DMS79 treated with DMSO at 0.1 percent for 48 hours (cell line): ENCODE measurements around the gene SLC13A1.

Experiments used
- DNase-seq: peaks from one replicate; lab custom pipeline; 2025; lab: John Stamatoyannopoulos, UW

The SLC13A1 gene

DNA sequence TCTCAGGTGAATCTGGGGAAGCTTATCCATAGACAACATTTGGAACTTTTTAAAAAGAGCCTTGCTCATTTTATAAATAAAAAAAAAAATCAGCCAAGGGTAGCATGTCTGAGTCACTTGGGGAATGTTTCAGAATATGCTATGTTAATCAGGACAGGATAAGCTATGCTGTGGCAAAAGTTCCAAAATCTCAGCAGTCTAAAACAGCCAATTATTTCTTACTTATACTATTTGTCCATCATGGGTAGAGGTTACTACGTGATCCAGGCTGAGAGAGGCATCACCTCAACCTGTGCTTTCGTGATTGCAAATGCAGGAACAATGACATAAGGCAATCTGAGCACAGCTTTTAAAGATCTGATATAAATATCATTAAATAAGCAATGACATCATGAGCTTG lies 6.5 kb downstream of the SLC13A1 start:
- no peak for DNase-seq

DNA sequence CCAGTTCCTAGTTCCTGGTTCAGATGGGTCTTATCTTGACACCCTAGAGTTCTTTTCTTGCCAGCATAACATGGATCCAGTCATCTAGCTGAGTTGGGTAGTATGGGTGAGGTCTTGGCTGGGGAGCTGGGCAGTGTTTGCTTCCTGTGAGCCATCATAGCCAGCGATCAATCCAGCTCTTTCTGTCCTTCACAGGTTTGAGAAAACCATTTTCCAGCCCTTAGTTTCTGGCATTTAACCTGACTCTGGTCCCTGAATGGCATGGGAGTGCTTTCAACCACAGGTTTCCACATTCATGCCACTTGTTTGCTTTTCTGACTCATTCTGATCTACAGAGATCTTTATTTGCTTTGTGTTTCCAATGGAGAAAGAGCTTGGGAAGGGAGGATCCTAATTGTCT lies 8.6 kb downstream of the SLC13A1 start:
- no peak for DNase-seq

DNA sequence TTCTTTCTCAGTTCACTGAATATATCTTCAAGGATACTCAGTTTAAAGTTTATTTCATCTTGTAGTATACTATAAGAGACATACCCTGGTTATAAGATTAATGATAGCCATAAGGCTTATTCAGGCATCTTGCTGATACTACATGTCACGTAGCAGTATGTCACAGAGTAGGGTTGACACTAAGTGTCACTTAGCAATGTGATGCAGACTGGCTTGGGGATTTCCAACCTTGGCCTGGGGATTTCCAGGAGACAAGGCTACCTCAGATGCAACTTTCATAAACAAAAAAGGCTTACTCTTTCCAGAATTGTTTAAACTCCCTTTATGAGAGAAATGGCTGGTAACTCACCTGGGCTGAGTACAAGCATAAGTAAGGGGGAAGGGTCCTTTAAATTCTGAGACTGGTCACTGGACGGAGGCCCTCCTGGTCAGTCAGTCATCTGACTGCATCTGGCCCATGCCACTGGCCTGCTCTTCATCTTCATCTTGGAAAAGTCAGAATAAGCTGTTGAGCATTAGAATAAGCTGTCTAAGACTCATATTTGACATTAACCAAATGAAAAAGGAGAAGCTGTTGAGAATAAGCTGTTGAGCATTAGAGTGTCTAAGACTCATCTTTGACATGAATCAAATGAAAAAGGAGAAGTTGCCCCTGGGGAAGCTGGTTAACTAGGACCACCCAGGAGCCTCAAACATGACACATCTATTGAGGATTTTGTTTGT lies 9.5 kb downstream of the SLC13A1 start:
- no peak for DNase-seq

DNA sequence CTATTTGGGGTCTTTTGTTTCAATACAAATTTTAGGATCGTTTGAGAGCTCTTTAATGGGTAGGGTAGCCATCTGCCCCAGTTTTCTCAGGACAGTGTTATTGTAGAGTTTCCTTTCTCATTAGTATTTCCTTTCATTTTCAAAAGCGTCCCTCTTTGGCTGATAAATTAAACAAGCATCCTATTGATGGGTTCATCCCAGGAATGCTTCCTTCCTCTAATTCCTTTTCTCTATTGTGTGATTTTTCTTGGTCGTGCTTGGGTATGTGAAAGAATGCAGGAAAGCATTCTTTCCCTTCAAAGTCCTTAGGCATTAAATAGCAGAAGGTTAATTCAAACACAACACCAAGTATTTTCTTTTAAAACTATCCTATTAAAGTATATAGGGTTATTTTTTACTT lies 14.0 kb downstream of the SLC13A1 start:
- no peak for DNase-seq

DNA sequence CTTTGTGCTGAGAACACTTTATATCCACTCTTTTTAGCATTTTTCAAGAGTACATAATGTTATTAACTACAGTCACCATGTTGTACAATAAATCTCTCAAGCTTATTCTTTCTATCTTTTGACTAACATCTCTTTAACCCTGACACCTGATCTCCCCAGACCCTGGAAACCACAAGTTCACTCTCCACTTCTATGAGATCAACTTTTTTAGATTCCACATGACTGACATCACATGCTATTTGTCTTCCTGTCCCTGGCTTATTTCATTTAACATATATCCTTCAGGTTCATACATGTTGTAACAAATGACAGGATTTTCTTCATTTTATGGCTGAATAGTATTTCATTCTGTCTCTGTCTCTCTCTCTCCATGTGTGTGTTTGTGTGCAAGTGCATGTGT lies 15.5 kb downstream of the SLC13A1 start:
- DNase-seq, result no peak

DNA sequence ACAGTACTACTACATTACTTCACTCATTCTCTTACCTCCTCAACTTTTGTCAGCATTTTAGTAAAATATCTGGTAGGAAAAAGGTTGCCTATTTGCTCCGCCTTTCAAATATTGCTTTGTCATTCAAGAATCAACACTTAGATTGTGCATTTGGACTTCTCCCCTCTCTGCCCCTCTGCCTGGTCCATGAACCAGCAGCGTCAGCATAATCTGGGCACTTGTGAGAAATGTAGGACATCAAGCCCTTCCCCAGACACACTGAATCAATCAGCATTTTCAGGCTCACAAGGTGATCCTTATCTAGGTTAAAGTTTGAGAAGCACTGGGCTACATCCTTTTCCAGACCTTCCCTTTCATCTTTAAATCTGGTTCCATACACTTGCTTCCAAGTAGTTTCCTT lies 16.3 kb downstream of the SLC13A1 start:
- no peak for DNase-seq

DNA sequence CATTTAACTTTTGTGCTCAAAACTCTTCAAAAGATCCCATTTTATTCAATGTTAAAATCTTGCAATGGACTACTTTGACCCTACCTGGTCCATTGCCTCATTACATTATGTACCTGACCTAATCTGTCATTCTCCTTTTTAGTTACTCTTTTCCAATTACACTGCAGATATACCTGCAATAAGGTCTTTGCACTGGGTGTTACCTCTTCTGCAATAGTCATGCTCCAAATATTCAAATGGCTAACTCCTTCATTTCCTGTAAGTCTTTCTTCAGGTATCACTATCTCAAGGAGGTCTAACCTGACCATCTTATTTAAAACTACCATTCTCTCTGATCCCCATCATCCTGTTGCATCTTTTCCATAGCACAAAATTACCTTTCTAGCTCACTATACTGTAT lies 22.3 kb downstream of the SLC13A1 start:
- no peak for DNase-seq

DNA sequence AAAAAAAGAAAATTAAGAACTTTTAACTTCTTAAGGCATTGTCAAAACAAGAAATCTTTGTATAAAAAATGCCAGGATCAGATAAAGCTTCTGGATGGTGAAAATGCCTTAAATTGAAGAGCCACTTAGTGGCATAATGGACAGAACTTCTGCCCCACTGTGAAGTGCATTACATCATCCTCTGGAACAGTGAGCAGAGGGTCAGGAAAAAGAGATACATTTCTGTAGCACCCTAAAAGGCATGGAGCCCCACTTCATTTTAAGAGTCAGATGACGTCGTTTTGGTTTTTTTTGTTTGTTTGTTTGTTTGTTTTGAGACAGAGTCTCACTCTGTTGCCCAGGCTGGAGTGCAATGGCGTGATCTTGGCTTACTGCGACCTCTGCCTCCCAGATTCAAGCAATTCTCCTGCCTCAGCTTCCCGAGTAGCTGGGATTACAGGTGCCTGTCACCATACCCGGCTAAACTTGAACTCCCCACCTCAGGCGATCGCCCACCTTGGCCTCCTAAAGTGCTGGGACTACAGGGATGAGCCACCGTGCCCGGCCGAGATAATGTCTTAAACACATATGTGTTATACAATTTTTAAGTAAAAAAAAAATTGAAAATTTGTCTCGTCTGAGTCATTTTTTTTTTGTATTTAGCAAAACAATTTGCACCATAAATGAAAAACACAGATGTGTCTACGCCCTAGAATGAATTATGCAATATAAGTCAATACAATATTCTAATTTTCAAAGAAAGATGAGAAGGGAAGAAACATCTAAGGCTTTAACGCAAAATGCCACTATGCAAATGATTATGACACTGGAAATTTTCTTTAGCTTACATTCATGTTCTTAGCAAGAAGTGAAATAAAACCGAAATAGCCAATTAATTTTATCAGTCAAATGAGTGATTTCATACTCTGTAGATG lies 29.2 kb downstream of the SLC13A1 start:
- DNase-seq, result no peak

DNA sequence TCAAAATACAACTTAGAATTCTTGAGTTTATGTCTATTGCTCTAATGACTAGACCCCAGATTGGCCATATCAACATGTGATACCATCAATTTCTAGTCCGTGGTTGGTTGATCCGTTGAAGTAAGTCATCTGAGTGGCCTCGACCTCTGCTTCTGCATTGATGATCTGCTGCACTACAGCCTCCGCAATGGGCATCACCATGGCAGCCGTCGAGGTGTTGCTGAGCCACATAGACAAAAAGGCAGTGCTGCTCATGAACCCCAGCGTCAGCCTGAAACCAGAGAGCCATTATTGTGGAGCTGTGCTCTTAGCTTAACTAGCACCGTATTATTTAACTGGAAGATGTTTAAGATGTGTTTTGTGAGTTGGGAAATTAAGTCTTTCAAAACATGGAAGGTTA lies 30.7 kb downstream of the SLC13A1 start:
- no peak for DNase-seq

DNA sequence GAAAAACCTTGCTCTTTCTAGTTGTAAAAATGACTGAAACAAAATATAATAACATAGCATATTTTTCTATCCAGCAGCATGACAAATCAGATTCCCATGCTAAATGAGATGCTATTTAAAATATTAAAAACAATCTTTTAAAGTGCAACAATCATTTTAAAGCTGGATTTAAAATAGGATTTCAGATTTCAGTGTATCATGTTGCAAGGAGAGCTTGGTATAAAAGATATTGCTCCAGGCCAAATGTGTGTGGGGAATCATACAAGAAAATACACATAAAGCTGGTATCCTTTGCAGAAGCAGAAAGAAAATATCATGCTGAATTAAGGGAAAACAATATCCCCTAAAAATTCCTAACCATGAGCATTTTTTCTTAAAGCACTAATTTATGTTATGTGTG lies 42.2 kb downstream of the SLC13A1 start:
- no peak for DNase-seq

DNA sequence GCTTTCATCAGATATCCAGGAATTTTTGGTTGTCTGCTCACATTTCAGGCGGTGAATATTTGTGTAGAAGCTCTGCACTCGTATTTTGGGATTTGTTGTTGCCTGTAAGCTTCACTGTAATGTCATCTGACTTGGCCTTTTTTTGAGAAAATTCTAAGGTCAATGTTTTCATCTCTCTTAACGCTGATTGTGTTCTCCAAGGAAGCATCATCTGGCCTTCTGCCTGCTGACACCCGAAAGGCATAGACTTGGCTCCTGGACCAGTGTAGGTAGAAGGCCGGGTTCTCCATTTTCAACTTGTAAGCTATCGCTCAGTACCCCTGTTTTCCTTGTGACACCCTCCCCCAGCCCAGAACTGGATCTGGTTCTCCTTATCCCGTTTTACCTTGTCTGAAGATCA lies 44.2 kb downstream of the SLC13A1 start:
- DNase-seq, result no peak

DNA sequence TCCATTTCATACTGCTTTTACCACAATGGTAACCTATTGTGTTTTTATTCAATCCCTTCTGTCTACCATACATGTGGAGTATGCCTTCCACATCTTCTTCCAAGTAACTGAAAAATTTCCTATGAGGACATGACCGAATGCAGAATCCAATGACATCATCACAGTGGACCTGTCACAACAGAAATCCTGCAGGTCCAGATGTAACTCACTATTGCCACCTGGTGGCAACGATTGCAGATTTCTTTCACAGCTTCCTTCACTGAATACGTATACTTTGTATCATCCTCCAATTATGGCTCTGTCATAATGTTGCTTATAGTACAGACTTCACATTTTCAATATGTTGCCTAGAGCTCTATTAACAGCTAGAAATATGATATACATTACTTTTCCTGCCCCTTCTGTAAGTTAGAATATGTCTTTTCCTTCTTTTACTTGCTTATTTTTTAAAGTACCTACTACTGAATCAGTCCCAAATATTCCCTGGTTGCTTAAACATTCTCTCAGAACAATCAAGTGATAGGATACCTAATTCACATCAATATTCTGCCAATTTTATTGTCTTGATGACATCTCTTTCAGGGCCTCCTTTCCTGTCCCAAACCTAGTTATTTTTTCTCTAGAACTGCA lies 45.4 kb downstream of the SLC13A1 start:
- DNase-seq, result no peak

DNA sequence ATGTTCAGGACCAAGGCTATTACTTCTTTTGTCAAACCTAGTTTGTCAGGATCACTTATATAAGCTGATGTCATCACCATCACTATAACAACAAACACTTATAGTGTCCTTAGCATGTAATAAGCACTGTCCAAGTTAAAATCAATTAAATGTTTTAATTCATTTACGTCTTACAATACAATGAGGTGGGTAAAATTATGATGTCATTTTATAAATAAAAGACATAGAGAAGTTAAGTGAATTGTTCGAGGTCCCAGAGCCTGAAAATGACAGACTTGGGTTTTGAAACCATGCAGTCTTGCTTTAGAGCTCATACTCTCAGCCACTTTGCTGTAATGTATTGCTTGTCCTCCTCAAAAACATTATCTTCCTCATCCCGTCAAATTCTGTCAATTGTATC lies 48.3 kb downstream of the SLC13A1 start:
- no peak for DNase-seq

DNA sequence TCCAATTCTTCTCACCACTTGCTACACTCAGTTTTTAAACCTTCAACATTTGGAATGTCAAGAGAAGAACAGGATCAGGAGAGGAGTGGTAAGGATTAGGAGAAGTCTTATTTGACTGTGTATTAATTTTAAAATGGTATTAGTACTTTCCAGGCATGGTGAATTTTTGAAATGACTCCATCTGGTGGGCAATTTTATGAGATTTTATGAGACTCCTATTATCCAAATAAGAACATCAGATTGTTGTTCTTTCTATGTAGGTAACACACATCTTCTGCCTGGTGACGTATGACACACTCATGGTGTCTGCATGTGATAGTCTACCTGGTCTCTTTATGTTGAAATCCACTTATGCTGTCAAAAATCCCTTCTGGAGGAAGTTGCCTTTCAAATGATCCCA lies 51.0 kb downstream of the SLC13A1 start:
- no peak for DNase-seq

DNA sequence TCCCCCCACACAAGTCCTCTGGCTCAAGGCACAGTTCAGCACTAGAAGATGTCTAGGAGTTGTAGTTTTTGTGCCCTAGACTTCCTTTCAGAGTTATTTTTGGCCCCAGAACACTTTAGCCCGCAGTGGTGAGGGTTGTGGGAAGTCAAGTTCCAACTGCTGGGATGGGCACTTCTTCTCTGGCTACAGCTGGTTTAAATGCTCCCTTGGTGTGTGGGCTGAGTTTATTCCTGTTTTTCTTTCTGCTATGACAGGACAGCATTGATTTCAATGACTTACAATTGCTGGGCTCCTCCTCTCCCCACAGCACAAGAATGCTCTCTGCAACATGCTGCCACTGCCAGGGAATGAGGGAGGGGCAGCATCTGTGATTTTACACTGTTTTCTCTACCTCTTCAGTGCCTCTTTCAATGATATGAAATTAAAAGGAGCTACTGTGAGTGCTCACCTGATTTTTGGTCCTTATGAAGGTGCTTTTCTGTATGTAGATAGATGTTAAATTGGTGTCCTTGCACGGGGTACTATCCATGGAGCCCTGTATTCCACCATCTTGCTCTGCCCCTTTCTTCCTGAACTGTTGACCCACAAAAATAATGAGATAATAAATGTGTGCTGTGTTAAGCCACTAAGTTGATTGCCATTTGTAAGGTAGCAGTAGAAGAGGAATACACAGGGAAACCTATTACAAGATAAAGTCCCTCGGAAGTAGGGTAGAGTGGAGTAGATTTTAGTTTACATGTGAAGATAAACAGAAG lies 56.3 kb downstream of the SLC13A1 start:
- DNase-seq, result no peak

DNA sequence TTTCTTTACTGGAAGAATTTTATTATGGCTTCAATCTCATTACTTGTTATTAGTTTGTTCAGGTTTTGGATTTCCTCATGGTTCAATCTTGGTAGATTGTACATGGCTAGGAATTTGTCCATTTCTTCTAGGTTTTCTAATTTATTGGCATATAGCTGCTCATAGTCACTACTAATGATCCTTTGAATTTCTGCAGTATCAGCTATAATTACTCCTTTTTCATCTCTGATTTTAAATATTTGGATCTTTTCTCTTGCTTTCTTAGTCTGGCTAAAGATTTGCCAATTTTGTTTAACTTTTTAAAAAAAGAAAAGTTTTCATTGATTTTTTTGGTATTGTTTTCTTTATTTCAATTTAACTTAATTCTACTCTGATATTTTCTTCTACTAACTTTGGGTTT lies 59.2 kb downstream of the SLC13A1 start:
- no peak for DNase-seq

DNA sequence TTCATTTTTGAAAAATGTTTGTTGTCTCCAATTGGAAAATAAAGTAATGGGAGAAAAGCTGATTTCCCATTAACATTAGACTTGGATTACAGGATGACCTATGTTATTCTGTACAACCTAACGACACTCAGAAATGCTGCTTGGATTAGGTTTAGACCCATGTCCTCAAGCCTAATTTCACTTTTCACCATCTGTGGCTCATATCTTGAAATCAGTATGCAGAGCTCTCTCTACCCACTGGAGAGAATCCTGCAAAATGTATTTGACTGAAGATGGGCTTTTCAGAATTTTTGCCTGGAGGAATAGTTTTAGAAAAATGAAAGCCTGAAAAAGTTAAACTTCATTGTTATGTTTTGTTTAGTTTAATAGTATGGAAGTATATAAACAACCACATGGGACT lies 63.8 kb downstream of the SLC13A1 start:
- no peak for DNase-seq

DNA sequence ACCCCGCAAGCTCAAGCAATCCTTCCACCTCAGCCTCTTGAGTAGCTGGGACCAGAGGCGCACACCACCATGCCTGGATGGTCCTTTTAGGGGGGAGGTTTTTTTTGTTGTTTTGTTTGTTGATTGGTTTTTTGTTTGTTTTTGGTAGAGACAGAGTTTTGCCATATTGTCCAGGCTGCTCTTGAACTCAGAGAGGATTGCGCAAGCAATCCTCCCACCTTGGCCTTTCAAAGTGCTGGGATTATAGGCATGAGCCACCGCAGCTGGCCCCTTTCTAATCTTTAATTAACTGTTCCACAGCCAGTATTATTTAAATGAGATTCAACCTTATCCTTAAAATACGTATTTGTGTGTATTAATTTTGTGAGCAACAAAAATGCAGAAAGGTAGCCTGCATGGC lies 65.8 kb downstream of the SLC13A1 start:
- DNase-seq, result no peak

DNA sequence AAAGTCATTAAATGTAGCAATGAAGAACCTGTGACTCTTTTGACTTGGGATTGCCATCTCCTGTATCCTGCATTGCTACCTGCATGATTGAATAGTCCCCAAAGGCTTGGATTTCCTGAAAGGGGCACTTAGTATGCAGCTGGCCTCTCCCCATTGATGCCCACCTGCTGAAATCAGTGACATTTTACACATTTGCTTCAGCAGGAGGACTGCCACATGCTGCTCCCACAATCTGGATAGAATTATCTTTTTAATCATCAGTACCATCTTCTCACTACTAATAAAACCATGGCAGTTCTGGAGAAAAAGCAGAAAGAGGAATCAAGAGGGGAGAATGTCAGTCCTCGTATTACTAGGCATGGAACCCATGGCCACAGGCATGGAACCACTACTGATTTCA lies 67.8 kb downstream of the SLC13A1 start:
- DNase-seq, result no peak

DNA sequence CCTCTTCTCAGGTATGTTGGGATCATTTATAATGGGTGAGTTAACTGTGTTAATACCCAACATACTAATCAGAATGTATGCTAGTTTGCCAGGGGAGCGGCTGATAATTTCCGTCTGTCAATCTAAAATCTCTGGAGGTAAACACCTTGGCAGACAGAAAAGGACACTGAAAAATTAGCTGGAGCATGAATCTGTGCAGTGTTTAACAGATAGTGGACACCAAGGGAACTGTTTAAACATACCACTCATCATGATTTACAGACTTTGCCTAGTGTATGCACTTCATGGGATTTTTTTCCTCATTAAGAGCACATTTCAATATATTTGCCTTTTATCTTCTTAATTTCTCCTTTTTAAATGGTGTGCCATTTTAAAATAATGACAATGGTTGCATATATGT lies 68.2 kb downstream of the SLC13A1 start:
- no peak for DNase-seq

DNA sequence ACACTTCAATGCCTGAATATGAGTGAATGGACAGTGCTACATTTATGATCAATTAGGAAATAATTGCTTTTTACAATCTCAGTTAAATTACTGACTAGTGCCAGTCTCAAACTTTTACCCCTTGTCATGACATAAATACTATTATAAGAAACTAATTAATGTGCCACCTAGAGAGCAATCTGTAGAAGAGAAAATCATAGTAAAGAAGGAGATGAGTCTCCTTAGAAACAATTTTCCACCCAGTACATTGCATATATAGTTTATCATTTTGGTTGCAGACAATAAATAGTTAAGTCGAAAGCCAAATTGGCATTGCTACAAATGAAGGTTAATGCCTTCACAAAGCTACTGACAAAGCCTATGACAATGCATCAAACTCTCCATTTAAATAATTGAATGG lies 68.6 kb downstream of the SLC13A1 start:
- no peak for DNase-seq

DNA sequence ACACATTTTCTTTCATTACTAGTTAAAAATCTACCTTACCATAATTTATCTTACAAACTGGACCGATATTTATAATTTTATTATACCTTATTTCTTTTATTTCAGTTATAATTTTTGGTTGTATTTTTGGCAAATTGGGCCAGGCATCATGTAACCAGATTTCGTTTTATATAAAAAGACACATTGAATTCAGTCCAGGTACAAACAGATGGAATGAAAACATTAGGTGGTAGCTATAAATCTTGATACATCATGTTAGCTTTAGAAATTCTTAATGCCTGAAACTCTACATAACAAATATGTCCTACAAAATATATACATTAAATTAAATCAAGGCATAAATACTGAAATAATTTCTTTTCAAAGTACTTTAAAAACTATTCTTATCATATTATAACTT lies 73.1 kb downstream of the SLC13A1 start:
- no peak for DNase-seq
